H1 (cell line): Measurements from ENCODE around the gene DLL4.

Source experiments
- CEBPB ChIP-seq: IDR thresholded peaks from 2 replicates; pipeline ENCODE4 v1.6.1; 2012; ENCODE audit warnings: low read depth, low read length
- CTCF ChIP-seq, 3 experiments: IDR thresholded peaks; 1 replicate in 2 of 3; 2 replicates in 1 of 3; pipeline versions ENCODE4 v1.5.1 to v1.6.1; 2011; ENCODE audit warnings: low read length in 3 of 3, mild to moderate bottlenecking in 3 of 3, inconsistent platforms in 2 of 3, low read depth in 1 of 3, moderate library complexity in 1 of 3; ENCODE audit not compliant: insufficient read depth in 1 of 3; ENCODE audit errors: control extremely low read depth in 1 of 3
- EP300 ChIP-seq, 2 experiments: IDR thresholded peaks; 1 replicate in 1 of 2; 2 replicates in 1 of 2; pipeline ENCODE4 v1.6.1; 2011 to 2012; ENCODE audit warnings: low read depth in 2 of 2, low read length in 2 of 2, mild to moderate bottlenecking in 2 of 2, borderline replicate concordance in 1 of 2, inconsistent platforms in 1 of 2, moderate library complexity in 1 of 2
- EZH2 ChIP-seq: fragments of 200-600 bp; sonication (generic); IDR thresholded peaks from 2 replicates; pipeline ENCODE4 v1.7.1; 2012; ENCODE audit warnings: low read depth, mild to moderate bottlenecking, moderate library complexity, low read length, inconsistent platforms; ENCODE audit not compliant: severe bottlenecking
- JUND ChIP-seq: IDR thresholded peaks from 2 replicates; pipeline ENCODE4 v1.6.1; 2011; ENCODE audit warnings: mild to moderate bottlenecking, improper control_type of control experiment, low read length
- MAX ChIP-seq: IDR thresholded peaks from 2 replicates; pipeline ENCODE4 v1.6.1; 2012; ENCODE audit warnings: inconsistent platforms
- POLR2A ChIP-seq, 2 experiments: IDR thresholded peaks; 1 replicate in 1 of 2; 2 replicates in 1 of 2; pipeline ENCODE4 v1.6.1; 2011; ENCODE audit warnings: low read depth in 2 of 2, low read length in 2 of 2, mild to moderate bottlenecking in 2 of 2; ENCODE audit errors: control extremely low read depth in 1 of 2
- POLR2AphosphoS5 ChIP-seq: IDR thresholded peaks from 2 replicates; pipeline ENCODE4 v1.6.1; 2011; ENCODE audit warnings: low read depth, low read length
- TAF1 ChIP-seq: IDR thresholded peaks from 2 replicates; pipeline ENCODE4 v1.6.1; 2011; ENCODE audit warnings: mild to moderate bottlenecking, low read depth, low read length

GRCh38 chr15:40985541-40986330 lies 56.6 kb downstream of the DLL4 start:
- TF ChIP-seq POLR2A (IDR thresholded peaks at IDR 0.05; ENCODE audit: control extremely low read depth in 1 of 2, low read depth in 2 of 2, low read length in 2 of 2) (no peak), CTCF (IDR thresholded peaks at IDR 0.05; ENCODE audit: control extremely low read depth in 1 of 3, insufficient read depth in 1 of 3, low read depth in 1 of 3, low read length in 3 of 3) (no peak), EP300 (IDR thresholded peaks at IDR 0.05; ENCODE audit: borderline replicate concordance in 1 of 2, low read depth in 2 of 2, low read length in 2 of 2) (no peak), POLR2AphosphoS5 (no peak), EZH2 (no peak), MAX (no peak), CEBPB (no peak), JUND (no peak), TAF1 (no peak)
